Gastrocnemius medialis (tissue), 4 donors: Measurements from ENCODE around the gene DMD.

Experiments
- POLR2A ChIP-seq, 2 donors: fragments of 450-650 bp; IDR thresholded peaks; one replicate each; pipeline ENCODE4 v1.6.1; 2017; ENCODE audit warnings: antibody characterized with exemption in 2 of 2, mild to moderate bottlenecking in 2 of 2, moderate library complexity in 2 of 2
- TF ChIP-seq, protein P1 (sequence below), 5 experiments: fragments of 450-650 bp in 3 of 5; fragments of 200-600 bp in 2 of 5; sonication (generic) in 2 of 5; IDR thresholded peaks in 4 of 5; conservative IDR thresholded peaks in 1 of 5; 1 replicate in 4 of 5; 2 replicates in 1 of 5; pipeline ENCODE4 v1.5.1; 2016 to 2019; ENCODE audit warnings: antibody characterized with exemption in 5 of 5, mild to moderate bottlenecking in 3 of 5, moderate library complexity in 3 of 5

DNA sequence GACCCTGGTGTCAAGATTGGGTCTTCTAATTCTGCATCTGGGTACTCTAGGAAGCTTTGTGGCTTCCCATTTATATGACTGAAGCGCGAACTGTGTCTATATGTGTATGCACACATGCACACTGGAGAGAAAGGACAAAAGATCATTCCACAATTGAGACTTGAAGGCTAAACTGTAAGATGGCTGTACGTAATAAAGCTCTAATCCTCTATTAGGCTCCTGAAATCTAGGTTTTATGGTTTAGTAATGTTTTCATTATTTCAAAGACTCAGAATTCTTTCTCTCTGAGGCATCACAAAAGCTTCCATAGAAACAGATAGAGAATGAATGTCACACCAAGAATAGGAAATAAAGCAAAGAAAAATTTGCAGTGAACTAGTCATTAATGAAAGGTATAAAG, 1818.8 kb downstream of the DMD start:
- TF ChIP-seq, protein P1, sequence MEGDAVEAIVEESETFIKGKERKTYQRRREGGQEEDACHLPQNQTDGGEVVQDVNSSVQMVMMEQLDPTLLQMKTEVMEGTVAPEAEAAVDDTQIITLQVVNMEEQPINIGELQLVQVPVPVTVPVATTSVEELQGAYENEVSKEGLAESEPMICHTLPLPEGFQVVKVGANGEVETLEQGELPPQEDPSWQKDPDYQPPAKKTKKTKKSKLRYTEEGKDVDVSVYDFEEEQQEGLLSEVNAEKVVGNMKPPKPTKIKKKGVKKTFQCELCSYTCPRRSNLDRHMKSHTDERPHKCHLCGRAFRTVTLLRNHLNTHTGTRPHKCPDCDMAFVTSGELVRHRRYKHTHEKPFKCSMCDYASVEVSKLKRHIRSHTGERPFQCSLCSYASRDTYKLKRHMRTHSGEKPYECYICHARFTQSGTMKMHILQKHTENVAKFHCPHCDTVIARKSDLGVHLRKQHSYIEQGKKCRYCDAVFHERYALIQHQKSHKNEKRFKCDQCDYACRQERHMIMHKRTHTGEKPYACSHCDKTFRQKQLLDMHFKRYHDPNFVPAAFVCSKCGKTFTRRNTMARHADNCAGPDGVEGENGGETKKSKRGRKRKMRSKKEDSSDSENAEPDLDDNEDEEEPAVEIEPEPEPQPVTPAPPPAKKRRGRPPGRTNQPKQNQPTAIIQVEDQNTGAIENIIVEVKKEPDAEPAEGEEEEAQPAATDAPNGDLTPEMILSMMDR (IDR thresholded peaks at IDR 0.05 in 4 of 5, conservative IDR thresholded peaks at IDR 0.05 in 1 of 5): no peak
- TF ChIP-seq POLR2A (IDR thresholded peaks at IDR 0.05): no peak
